Measurements from ENCODE around the gene NCOA5.
A peak's percentile ranks its signal among the peaks of the same experiment; 100 is the strongest.

The NCOA5 gene

DNA sequence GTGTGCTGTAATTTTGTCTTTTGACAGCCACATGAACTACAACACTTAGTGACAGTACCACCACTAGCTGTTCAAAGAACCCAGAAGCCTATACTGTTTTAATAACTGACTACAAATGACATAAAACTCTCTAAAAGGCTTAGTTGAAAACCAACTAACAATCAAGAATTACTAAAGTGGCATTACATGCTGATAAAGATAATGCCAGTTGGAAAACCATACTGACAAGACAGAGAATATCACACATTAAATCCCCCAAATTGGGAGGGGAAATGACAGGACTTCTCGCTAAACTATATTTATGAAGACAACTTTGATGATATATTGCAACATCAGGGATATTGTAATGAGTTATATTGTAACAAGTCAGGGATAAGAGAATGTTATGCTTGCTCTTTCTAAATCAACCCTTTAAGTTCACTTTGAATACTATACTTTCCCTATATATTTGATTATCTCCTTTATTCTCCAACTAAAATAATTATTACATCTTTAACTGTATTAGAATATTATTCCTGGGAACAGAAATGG is 6.2 kb downstream of the NCOA5 start:
- DNase-seq (ENCODE audit: insufficient read length, low spot score) (no peak), FAIRE-seq (no peak)
- TF ChIP-seq POLR2A (IDR thresholded peaks at IDR 0.05; ENCODE audit: low read depth, low read length) = no peak
- no peak for TF ChIP-seq POLR2AphosphoS5 (IDR thresholded peaks at IDR 0.05; ENCODE audit: low read depth, low read length)
- no peak for TF ChIP-seq POU2F2 (IDR thresholded peaks at IDR 0.05; ENCODE audit: low read depth, low read length)
- no peak for TF ChIP-seq PAX5 (IDR thresholded peaks at IDR 0.05; ENCODE audit: insufficient read depth, low read length, severe bottlenecking)
- no peak for TF ChIP-seq TAF1 (IDR thresholded peaks at IDR 0.05; ENCODE audit: low read depth, low read length)
- TF ChIP-seq SPI1 (IDR thresholded peaks at IDR 0.05; ENCODE audit: low read depth, low read length) = no peak

DNA sequence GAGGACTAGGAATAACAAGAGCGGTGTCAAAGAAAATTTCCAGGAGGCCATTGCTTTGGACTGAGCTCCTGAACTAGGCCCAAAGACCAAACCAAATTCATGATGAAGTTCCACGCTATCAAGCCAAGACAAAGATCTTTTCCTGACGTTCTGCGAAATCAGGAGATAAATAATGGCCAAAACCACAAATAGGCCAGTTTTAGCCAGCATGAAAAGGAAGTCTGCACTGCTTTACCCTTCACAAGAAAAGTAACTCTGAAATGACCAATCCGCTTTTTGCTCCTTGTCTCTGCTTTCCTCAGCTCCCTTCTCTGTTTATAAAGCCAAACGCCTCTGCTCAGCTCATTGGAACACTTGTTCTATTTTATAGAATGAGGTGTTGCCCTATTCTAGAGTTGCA is 6.7 kb downstream of the NCOA5 start:
- no peak for FAIRE-seq

DNA sequence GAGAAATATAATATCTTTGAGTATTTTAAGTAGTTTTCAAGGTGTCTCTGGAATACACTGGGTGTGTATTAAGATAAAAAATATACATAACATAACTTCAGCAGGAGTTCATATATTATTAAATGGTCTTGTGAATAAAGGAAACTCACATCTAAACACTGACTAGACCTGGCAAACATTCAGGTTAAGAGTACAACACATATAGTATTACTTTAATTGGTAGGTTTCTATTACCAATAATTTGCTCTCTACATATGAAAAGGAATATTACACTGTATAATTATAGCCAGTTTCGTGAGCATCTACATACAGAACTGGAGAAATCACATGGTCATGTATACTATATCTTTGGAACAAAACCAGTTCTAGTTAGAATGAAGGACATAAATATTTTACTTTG is 8.7 kb downstream of the NCOA5 start:
- TF ChIP-seq TAF1 (IDR thresholded peaks at IDR 0.05; ENCODE audit: low read depth, low read length) (no peak), POLR2A (IDR thresholded peaks at IDR 0.05; ENCODE audit: low read depth, low read length) (no peak), POLR2AphosphoS5 (IDR thresholded peaks at IDR 0.05; ENCODE audit: low read depth, low read length) (no peak), POU2F2 (IDR thresholded peaks at IDR 0.05; ENCODE audit: low read depth, low read length) (no peak), SPI1 (IDR thresholded peaks at IDR 0.05; ENCODE audit: low read depth, low read length) (no peak), PAX5 (IDR thresholded peaks at IDR 0.05; ENCODE audit: insufficient read depth, low read length, severe bottlenecking) (no peak)
- DNase-seq (ENCODE audit: insufficient read length, low spot score) (no peak), FAIRE-seq (no peak)

More for the DNA sequence above, 6.7 kb downstream of the NCOA5 start:
- TF ChIP-seq POLR2A (IDR thresholded peaks at IDR 0.05; ENCODE audit: low read depth, low read length) = no peak
- TF ChIP-seq POU2F2 (IDR thresholded peaks at IDR 0.05; ENCODE audit: low read depth, low read length) = no peak
- TF ChIP-seq TAF1 (IDR thresholded peaks at IDR 0.05; ENCODE audit: low read depth, low read length) = no peak
- no peak for TF ChIP-seq POLR2AphosphoS5 (IDR thresholded peaks at IDR 0.05; ENCODE audit: low read depth, low read length)
- TF ChIP-seq PAX5 (IDR thresholded peaks at IDR 0.05; ENCODE audit: insufficient read depth, low read length, severe bottlenecking) = no peak
- no peak for TF ChIP-seq SPI1 (IDR thresholded peaks at IDR 0.05; ENCODE audit: low read depth, low read length)
- DNase-seq (ENCODE audit: insufficient read length, low spot score) = no peak

DNA sequence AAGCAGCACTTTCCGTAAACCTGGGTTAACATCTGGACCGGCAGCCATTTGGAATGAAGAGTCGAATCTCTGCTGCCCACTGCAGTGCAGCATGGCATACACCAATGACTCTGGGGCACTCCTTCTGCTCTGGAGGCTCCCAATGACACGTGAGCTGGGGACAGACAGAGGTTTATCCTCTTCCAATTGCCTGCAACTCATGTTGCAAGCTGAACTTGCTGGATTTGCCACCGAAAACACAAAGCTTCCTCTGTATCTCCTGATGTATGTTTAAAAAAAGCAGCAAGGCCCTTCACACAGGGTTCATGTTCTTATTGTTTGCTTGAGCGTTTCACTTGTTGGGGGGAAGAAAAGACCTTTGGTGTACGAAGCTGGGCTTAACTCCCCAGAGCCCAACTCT is 10.8 kb downstream of the NCOA5 start:
- FAIRE-seq (no peak), DNase-seq (ENCODE audit: insufficient read length, low spot score) (no peak)
- no peak for TF ChIP-seq POLR2AphosphoS5 (IDR thresholded peaks at IDR 0.05; ENCODE audit: low read depth, low read length)

DNA sequence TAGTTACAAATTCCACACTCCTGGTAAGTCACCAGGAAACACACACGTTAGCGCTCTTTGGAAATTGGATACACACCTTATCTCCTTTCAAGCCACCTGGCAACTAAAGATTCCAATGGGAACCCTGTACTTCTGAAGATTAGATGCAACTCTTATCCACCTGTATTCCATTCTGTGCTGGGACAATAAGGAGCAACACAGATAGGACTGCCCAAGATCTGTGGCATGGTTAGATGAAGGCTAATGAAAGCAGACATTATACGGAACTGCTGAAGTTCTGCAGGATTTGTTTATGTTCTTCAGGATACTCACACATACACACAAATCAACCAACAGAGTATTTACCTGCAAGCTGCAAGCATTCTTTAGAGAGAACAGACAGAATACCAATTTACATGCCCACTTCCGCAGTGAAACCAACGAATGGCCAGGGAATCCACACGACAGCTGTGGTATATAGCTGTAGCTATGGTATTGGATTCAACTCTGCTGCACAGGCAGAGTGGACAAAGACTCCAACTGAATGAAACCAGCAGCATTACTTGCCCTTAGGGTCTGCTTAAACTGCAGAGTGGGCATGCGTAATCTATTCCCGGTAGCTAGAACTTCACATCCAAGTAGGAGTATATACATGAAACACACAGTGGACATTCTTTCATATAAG is 12.0 kb downstream of the NCOA5 start:
- FAIRE-seq (no peak), DNase-seq (ENCODE audit: insufficient read length, low spot score) (no peak)
- no peak for TF ChIP-seq POU2F2 (IDR thresholded peaks at IDR 0.05; ENCODE audit: low read depth, low read length)
- TF ChIP-seq TAF1 (IDR thresholded peaks at IDR 0.05; ENCODE audit: low read depth, low read length) = no peak

DNA sequence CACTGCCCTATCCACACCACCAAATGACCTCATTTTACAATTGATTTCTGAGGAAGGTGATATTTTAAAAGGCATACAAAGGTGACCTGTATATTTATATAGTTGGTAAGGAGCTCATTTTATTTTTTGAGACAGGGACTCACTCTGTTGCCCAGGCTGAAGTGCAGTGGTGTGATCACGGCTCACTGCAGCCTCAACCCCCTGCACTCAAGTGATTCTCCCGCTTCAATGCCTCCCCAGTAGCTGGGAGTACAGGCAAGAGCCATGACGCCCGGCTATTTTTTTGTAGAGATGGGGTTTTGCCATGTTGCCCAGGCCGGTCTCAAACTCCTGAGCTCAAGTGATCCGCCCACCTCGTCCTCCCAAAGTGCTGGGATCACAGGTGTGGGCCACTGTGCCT is 13.0 kb downstream of the NCOA5 start:
- no peak for TF ChIP-seq PAX5 (IDR thresholded peaks at IDR 0.05; ENCODE audit: insufficient read depth, low read length, severe bottlenecking)
- DNase-seq (ENCODE audit: insufficient read length, low spot score) (no peak), FAIRE-seq (no peak)

DNA sequence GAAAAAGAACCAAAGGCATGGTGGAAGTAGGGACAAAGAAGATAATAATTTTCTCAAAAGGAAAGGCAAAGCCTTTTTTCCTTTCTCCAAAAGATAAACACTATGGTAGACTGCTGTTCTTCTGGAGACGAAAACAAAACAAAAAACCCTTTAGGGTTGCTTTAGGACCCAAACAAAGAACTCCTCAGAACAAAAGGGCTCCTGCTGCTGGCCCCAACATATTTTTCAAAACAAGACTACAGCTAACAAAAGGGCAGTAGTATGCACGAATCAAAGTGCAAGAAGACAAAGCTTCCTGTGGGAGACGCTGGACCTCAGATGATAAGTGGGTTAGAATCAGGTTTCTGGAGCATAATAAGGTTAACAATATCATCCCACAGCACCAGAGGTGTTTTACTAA is 15.8 kb downstream of the NCOA5 start:
- no peak for TF ChIP-seq PAX5 (IDR thresholded peaks at IDR 0.05; ENCODE audit: insufficient read depth, low read length, severe bottlenecking)
- TF ChIP-seq SPI1 (IDR thresholded peaks at IDR 0.05; ENCODE audit: low read depth, low read length) = no peak
- no peak for TF ChIP-seq TAF1 (IDR thresholded peaks at IDR 0.05; ENCODE audit: low read depth, low read length)
- TF ChIP-seq POLR2A (IDR thresholded peaks at IDR 0.05; ENCODE audit: low read depth, low read length) = no peak
- no peak for TF ChIP-seq POU2F2 (IDR thresholded peaks at IDR 0.05; ENCODE audit: low read depth, low read length)
- TF ChIP-seq POLR2AphosphoS5 (IDR thresholded peaks at IDR 0.05; ENCODE audit: low read depth, low read length) = no peak
- DNase-seq (ENCODE audit: insufficient read length, low spot score) (no peak), FAIRE-seq (no peak)

DNA sequence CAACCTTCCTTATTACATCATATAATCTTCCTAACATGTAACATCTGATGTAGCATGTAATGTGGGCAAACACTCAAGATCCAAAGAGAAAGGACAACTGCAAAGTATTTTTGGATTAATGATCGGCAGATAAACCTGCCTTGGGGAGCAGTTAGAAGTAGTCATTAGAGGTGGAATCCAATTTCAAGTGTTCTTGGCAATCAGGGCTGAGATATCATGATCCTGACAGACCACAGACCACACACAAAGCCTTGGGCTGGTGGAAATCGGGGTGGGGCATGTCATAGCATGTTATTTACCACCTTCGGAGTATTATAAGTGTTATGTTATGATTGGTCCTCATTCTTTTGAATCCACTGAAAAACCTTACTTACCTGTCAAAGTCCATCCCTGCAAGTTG is 16.3 kb downstream of the NCOA5 start:
- DNase-seq (ENCODE audit: insufficient read length, low spot score) = no peak
- peak; percentile 32; the same call in 1 of the 2 replicates for TF ChIP-seq POLR2AphosphoS5 (IDR thresholded peaks at IDR 0.05; ENCODE audit: low read depth, low read length)
- TF ChIP-seq POLR2A (IDR thresholded peaks at IDR 0.05; ENCODE audit: low read depth, low read length) = no peak
- FAIRE-seq = no peak

DNA sequence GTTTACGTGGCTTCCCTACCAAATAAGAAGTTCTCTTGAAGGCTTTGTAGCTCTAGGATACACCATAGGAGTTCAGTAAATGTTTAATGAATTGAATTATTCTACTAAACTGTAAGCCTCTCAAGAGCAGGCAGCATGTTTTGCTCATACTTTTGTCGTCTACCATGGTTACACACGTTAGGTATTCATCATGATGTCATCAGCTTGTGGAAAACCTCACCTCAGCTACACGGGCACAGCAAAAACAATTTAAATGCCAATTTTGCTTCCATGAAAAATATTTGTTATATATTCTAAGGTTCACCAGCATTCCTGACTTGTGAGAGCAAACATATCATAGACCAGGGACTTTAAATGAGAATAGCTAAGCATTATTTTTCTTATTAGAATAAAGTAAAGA is 16.7 kb downstream of the NCOA5 start:
- FAIRE-seq (no peak), DNase-seq (ENCODE audit: insufficient read length, low spot score) (no peak)
- TF ChIP-seq POLR2AphosphoS5 (IDR thresholded peaks at IDR 0.05; ENCODE audit: low read depth, low read length) = no peak
- TF ChIP-seq POU2F2 (IDR thresholded peaks at IDR 0.05; ENCODE audit: low read depth, low read length) = no peak
- TF ChIP-seq PAX5 (IDR thresholded peaks at IDR 0.05; ENCODE audit: insufficient read depth, low read length, severe bottlenecking) = no peak
- no peak for TF ChIP-seq TAF1 (IDR thresholded peaks at IDR 0.05; ENCODE audit: low read depth, low read length)
- no peak for TF ChIP-seq POLR2A (IDR thresholded peaks at IDR 0.05; ENCODE audit: low read depth, low read length)
- TF ChIP-seq SPI1 (IDR thresholded peaks at IDR 0.05; ENCODE audit: low read depth, low read length) = no peak

DNA sequence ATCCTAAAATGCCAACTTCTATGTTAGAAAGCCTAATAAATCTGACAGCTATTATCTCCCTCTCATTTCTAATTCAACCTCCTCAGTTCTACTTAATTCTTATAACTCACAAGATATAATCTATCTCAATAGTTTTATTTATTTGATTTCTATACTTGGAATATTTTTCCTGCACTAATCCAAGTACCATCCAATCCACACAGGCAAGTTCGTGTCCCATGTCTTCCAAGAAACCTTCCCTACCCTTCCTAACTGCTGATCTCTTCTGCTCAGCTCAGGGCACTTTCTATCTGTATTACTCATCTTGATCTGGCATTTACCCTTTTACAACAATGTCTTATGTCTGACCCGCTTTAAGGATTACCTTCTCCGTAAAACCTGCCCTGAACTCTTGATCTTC is 18.2 kb downstream of the NCOA5 start:
- 0 out of 2 replicates have a peak, but pooled peaks have one; percentile 30 for TF ChIP-seq POLR2AphosphoS5 (IDR thresholded peaks at IDR 0.05; ENCODE audit: low read depth, low read length)
- TF ChIP-seq POLR2A (IDR thresholded peaks at IDR 0.05; ENCODE audit: low read depth, low read length) = no peak
- DNase-seq (ENCODE audit: insufficient read length, low spot score) = no peak

More for the DNA sequence above, 18.2 kb downstream of the NCOA5 start:
- no peak for FAIRE-seq
